ENCODE measurements around the gene BCAM.

Gene BCAM

GRCh38 chr19:44794610-44795009, 14.3 kb upstream of the BCAM start:
- no peak for DNase-seq

GRCh38 chr19:44795398-44795987, 13.4 kb upstream of the BCAM start:
- DNase-seq: no peak

GRCh38 chr19:44796701-44797115, 12.2 kb upstream of the BCAM start:
- no peak for DNase-seq

GRCh38 chr19:44799627-44800346, 9.1 kb upstream of the BCAM start:
- DNase-seq: no peak

- peak; percentile 90 for DNase-seq
Measured at GRCh38 chr19:44800461-44800860, 8.4 kb upstream of the BCAM start.

GRCh38 chr19:44803442-44804428, 5.2 kb upstream of the BCAM start:
- DNase-seq: peak; percentile 77

GRCh38 chr19:44806291-44806690, 2.6 kb upstream of the BCAM start:
- no peak for DNase-seq

- DNase-seq: no peak
Measured at GRCh38 chr19:44807162-44807561, 1.7 kb upstream of the BCAM start.

GRCh38 chr19:44807652-44808462, 1.0 kb upstream of the BCAM start:
- DNase-seq: no peak

- no peak for DNase-seq
Measured at GRCh38 chr19:44809577-44810233, 802 bp downstream of the BCAM start.

- no peak for DNase-seq
Measured at GRCh38 chr19:44810234-44811121, 1.6 kb downstream of the BCAM start.

GRCh38 chr19:44811122-44811419, 2.2 kb downstream of the BCAM start:
- DNase-seq: no peak

- DNase-seq: no peak
Measured at GRCh38 chr19:44812142-44812718, 3.3 kb downstream of the BCAM start.

GRCh38 chr19:44813070-44813840, 4.4 kb downstream of the BCAM start:
- DNase-seq: no peak

- no peak for DNase-seq
Measured at GRCh38 chr19:44813841-44814470, 5.1 kb downstream of the BCAM start.

GRCh38 chr19:44814517-44814916, 5.6 kb downstream of the BCAM start:
- DNase-seq: no peak

GRCh38 chr19:44816301-44816700, 7.4 kb downstream of the BCAM start:
- peak; percentile 95 for DNase-seq

- no peak for DNase-seq
Measured at GRCh38 chr19:44817725-44818465, 9.0 kb downstream of the BCAM start.
